Right lobe of liver (tissue), 6 donors: ENCODE data around the gene LDLRAP1. TPM values are rescaled to one million over a fixed set of nuclear protein-coding genes. Genes with fewer than 3 reads are reported as not detected.
"Not testable (repeated sequence)": the region's sequence is repeated elsewhere in the genome, so short reads cannot be mapped to it uniquely, and the experiment has no call there.

ENCODE experiments used
- ATAC-seq, 4 donors: fragments of 200-7000 bp; cut with Tn5 transposase; one replicate each; pipeline ENCODE4 v1.9.1; 2020; ENCODE audit warnings: mild to moderate bottlenecking in 4 of 4, moderate library complexity in 4 of 4
- DNase-seq, 3 donors: peaks; one replicate each; pipeline ENCODE4 v3.0.0-alpha.2; 2020
- H3K27ac ChIP-seq, 3 donors: fragments of 200-600 bp; one replicate each; pipeline ENCODE4 v1.8.0; 2022
- H3K27me3 ChIP-seq, 2 donors: fragments of 200-600 bp; one replicate each; pipeline ENCODE4 v1.8.0; 2022
- H3K36me3 ChIP-seq, 4 donors: fragments of 200-600 bp; sonication (generic) in 1 of 4; one replicate each; pipeline versions ENCODE4 v1.5.1 to v1.8.0; 2017 to 2022; ENCODE audit warnings: control low read depth in 1 of 4
- H3K4me1 ChIP-seq, 4 donors: fragments of 200-600 bp; sonication (generic) in 1 of 4; one replicate each; pipeline versions ENCODE4 v1.5.1 to v1.8.0; 2017 to 2022; ENCODE audit warnings: control low read depth in 1 of 4
- H3K4me3 ChIP-seq, 3 donors: fragments of 200-600 bp; one replicate each; pipeline ENCODE4 v1.8.0; 2022
- H3K9me3 ChIP-seq, 4 donors: fragments of 200-600 bp; sonication (generic) in 1 of 4; one replicate each; pipeline versions ENCODE4 v1.5.1 to v1.8.0; 2017 to 2022; ENCODE audit warnings: control low read depth in 1 of 4
- CTCF ChIP-seq, 4 donors: fragments of 200-600 bp in 3 of 4; fragments of 450-650 bp in 1 of 4; IDR thresholded peaks; one replicate each; pipeline versions ENCODE4 v1.5.1 to v1.8.0; 2016 to 2022; ENCODE audit warnings: antibody characterized with exemption in 4 of 4, mild to moderate bottlenecking in 2 of 4
- POLR2A ChIP-seq: fragments of 450-650 bp; IDR thresholded peaks from one replicate; pipeline ENCODE4 v1.6.1; 2017; ENCODE audit warnings: antibody characterized with exemption, mild to moderate bottlenecking
- WGBS: methylation state at CpG from one replicate; pipeline ENCODE4 v1.1.6; 2018; ENCODE audit warnings: low coverage, low lambda C conversion rate; ENCODE audit not compliant: insufficient coverage; ENCODE audit errors: missing lambda C conversion rate; 5-methylcytosine and 5-hydroxymethylcytosine counted together
- intact Hi-C, 2 donors: fragments of 100-400 bp; cut with DNase I; formaldehyde crosslinking; loops; one replicate each; pipeline versions ENCODE4 v1.11.2 to v1.14.1; 2022
- total RNA-seq, 6 experiments: library from RNA; depleted of rRNA in 2 of 6; stranded (reverse); fragments of >200 nt in 2 of 6; fragmentation: NEBNext Ultra II Directional in 3 of 6; extraction: Animal tissue kit (Norgen Biotek cat#: 25700) in 3 of 6; gene quantifications; one replicate each; pipeline versions ENCODE4 v1.1.0 to v1.2.4, GENCODE V29; 2016 to 2023
- donor health status: DM: no; HTN: yes; CAD: no.
- donor health status: DM: no; HTN: no; CAD: no.
- donor health status: DM: no; HTN: no; CAD: no.
- donor health status: DM: no; HTN: yes; CAD: no.
- donor health status: DM: no; HTN: yes; CAD: no.

LDLRAP1 gene
- total RNA-seq, 6 experiments from 2014 or later, result 15.3 to 24.3 (median 16.7) TPM

GRCh38 chr1:25590096-25590824 is 46.9 kb downstream of the LDLRAP1 start:
- peak in 1 of 4 donors; percentile 17 for TF ChIP-seq CTCF (IDR thresholded peaks at IDR 0.05)
- TF ChIP-seq POLR2A, result no peak
- Histone ChIP-seq H3K27ac (no peak overlapping the region), H3K9me3 (no peaks in the 10 kb centered on the region), H3K4me3 (no peak overlapping the region), H3K4me1 (no peaks in the 10 kb centered on the region), H3K27me3 (no peaks in the 10 kb centered on the region), H3K36me3 (no peaks in the 10 kb centered on the region)
- ATAC-seq (peak; percentile 45 to 68 (median 58)), DNase-seq (no peak)
- WGBS, result 67% methylated on average over 7 of the region's 8 CpGs
- intact Hi-C loops, result no loop called here

GRCh38 chr1:25593861-25594260 is 50.5 kb downstream of the LDLRAP1 start:
- Histone ChIP-seq H3K36me3 (no peaks in the 10 kb centered on the region), H3K4me3 (no peak overlapping the region), H3K27me3 (no peaks in the 10 kb centered on the region), H3K4me1 (no peaks in the 10 kb centered on the region), H3K9me3 (no peaks in the 10 kb centered on the region), H3K27ac (no peak overlapping the region)
- intact Hi-C loops, result no loop called here
- WGBS, result 82% methylated on average over 2 of the region's 2 CpGs
- ATAC-seq (no peak), DNase-seq (no peak)
- no peak for TF ChIP-seq CTCF (IDR thresholded peaks at IDR 0.05)
- TF ChIP-seq POLR2A, result no peak

- intact Hi-C loops, result no loop called here
- Histone ChIP-seq H3K4me1 (no peaks in the 10 kb centered on the region), H3K36me3 (no peaks in the 10 kb centered on the region), H3K27me3 (no peaks in the 10 kb centered on the region), H3K27ac (no peak overlapping the region), H3K9me3 (no peaks in the 10 kb centered on the region), H3K4me3 (no peak overlapping the region)
- WGBS, result 61% methylated on average over 2 of the region's 2 CpGs
- DNase-seq, result no peak
- TF ChIP-seq POLR2A (no peak), CTCF (IDR thresholded peaks at IDR 0.05) (no peak)
- ATAC-seq, result no peak
These were observed 51.6 kb downstream of the LDLRAP1 start for GRCh38 chr1:25594971-25595370.

- intact Hi-C loops, H3K4me1 ChIP-seq, H3K27me3 ChIP-seq, H3K9me3 ChIP-seq, ATAC-seq, DNase-seq, H3K4me3 ChIP-seq, H3K27ac ChIP-seq, H3K36me3 ChIP-seq: not testable (repeated sequence)
- 89% methylated on average over 5 of the region's 5 CpGs for WGBS
These were observed 53.2 kb downstream of the LDLRAP1 start for GRCh38 chr1:25596641-25597040.

- H3K27me3 ChIP-seq, result no peaks in the 10 kb centered on the region
- intact Hi-C loops, result no loop called here
- no peak for DNase-seq
These were observed 55.5 kb downstream of the LDLRAP1 start for GRCh38 chr1:25598879-25599278.

More at GRCh38 chr1:25598879-25599278, 55.5 kb downstream of the LDLRAP1 start:
- Histone ChIP-seq H3K4me1 (peaks cover 0 to 9% (median 0%) of the 10 kb centered on the region in 4 donors), H3K9me3 (no peaks in the 10 kb centered on the region), H3K36me3 (no peaks in the 10 kb centered on the region), H3K4me3 (no peak overlapping the region), H3K27ac (no peak overlapping the region)
- no peak for ATAC-seq
- WGBS, result 100% methylated on average over 1 of the region's 1 CpG
- TF ChIP-seq POLR2A (no peak), CTCF (IDR thresholded peaks at IDR 0.05) (no peak)
